ENCODE measurements around the gene DDX27.

Gene DDX27

GRCh38 chr20:49252556-49253350 is 33.5 kb downstream of the DDX27 start:
- no peak for TF ChIP-seq CTCF (IDR thresholded peaks at IDR 0.05; ENCODE audit: extremely low read depth, missing control alignments)
- no peak for DNase-seq (ENCODE audit: low spot score)

DNA sequence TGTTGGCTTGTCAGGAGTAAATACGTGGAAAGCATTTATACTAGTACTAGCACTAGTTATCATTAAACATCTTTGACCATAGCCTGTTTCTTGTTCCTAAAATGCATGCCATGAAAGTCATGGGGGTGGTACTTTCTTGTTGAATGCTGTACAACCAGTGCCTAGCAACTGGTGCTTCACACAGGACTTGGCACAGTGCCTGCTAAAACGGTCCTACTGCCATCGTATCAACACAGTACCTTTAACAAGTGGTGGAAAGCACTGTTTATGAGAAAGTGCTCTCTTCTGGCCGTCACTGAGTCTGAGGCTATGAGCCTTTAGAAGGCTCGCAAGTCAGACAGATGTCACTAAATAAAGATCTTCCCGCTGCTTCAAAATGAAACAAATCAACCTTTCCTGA is 37.0 kb downstream of the DDX27 start:
- DNase-seq (ENCODE audit: low spot score) = no peak
- TF ChIP-seq CTCF (IDR thresholded peaks at IDR 0.05; ENCODE audit: extremely low read depth, missing control alignments) = no peak

DNA sequence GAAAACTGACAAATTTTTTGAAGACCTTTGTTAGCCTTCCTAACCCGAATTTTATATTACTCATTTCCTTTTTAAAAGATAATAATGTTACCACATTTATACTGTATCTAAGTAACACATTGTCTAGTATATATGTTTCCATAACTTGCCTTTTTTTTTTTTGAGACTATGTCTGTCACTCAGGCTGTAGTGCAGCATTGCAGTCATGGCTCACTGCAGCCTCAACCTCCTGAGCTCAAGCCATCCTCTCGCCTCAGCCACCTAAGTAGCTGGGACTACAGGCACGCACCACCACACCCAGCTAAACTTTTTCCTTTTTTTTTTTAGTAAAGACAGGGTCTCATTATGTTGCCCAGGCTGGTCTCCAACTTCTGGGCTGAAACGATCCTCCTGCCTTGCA is 40.1 kb downstream of the DDX27 start:
- DNase-seq (ENCODE audit: low spot score) = no peak
- TF ChIP-seq CTCF (IDR thresholded peaks at IDR 0.05; ENCODE audit: extremely low read depth, missing control alignments) = no peak

DNA sequence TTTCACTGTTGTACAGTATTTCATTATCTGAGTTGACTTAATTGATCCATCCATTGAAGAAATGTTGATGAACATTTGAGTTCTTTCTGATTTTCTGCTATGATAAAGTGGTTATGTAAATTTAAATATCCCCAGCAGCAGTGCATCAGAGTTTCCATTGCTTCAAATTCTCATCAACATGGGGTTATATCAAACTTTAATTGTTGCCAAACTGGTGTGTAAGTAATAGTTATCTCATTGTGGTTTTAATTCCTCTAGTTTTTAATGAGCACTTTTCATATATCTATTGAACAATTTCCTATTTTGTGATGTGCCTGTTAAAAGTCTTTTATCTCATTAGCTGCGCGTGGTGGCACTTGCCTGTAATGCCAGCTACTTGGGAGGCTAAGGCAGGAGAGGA is 40.6 kb downstream of the DDX27 start:
- TF ChIP-seq CTCF (IDR thresholded peaks at IDR 0.05; ENCODE audit: extremely low read depth, missing control alignments) = no peak
- DNase-seq (ENCODE audit: low spot score) = no peak

GRCh38 chr20:49260218-49260617 is 41.0 kb downstream of the DDX27 start:
- no peak for TF ChIP-seq CTCF (IDR thresholded peaks at IDR 0.05; ENCODE audit: extremely low read depth, missing control alignments)
- no peak for DNase-seq (ENCODE audit: low spot score)

- no peak for TF ChIP-seq CTCF (IDR thresholded peaks at IDR 0.05; ENCODE audit: extremely low read depth, missing control alignments)
Observed at GRCh38 chr20:49261173-49261572, 42.0 kb downstream of the DDX27 start.

DNA sequence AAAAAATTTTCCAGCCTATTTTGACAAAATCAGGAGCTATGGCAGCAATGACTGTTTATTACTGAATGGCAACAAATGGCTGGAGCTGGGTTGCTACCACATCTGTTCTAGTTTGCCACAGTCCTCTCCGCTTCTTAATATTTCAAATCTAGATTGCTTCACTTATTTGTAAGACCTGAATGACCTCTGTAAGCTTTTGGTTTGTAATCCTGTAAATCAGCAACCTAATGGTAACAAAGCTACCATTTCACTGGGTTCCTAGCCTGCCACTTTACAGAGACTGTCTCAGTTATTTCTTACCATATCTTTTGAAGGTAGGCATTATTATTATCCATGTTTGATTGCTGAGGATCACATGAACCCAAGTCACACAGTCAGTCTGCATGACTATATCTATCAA is 43.2 kb downstream of the DDX27 start:
- no peak for TF ChIP-seq CTCF (IDR thresholded peaks at IDR 0.05; ENCODE audit: extremely low read depth, missing control alignments)

More at GRCh38 chr20:49261173-49261572, 42.0 kb downstream of the DDX27 start:
- no peak for DNase-seq (ENCODE audit: low spot score)

More for the DNA sequence above, 43.2 kb downstream of the DDX27 start:
- DNase-seq (ENCODE audit: low spot score) = no peak

Measured in GM20000 (cell line).